WTC11 (cell line): Measurements from ENCODE around the gene SLC19A1. TPM values are rescaled to one million over a fixed set of nuclear protein-coding genes. Genes with fewer than 3 reads are reported as not detected.

ENCODE experiments used
- ATAC-seq: fragments of 200-7000 bp; cut with Tn5 transposase; 2 replicates; pipeline ENCODE4 v1.10.0; 2021; ENCODE audit warnings: mild to moderate bottlenecking, moderate library complexity
- CTCF ChIA-PET: fragments of 300-600 bp; sonication (Branson Sonifier 250); formaldehyde crosslinking; loops from one replicate; lab custom pipeline; 2021; ENCODE audit warnings: antibody characterized with exemption; lab: Charles Lee
- POLR2A ChIA-PET: fragments of 350-600 bp; sonication (Branson Sonifier 250); formaldehyde crosslinking; loops from one replicate; lab custom pipeline; 2021; ENCODE audit warnings: antibody characterized with exemption; lab: Charles Lee
- DNase-seq: peaks from one replicate; pipeline ENCODE4 v3.0.0; 2021; ENCODE audit warnings: low spot score
- H3K27ac Mint-ChIP-seq: 2 replicates; pipeline ENCODE4 v1.8.0; 2021; ENCODE audit warnings: mixed read lengths
- H3K27me3 Mint-ChIP-seq: 2 replicates; pipeline ENCODE4 v1.8.0; 2021; ENCODE audit warnings: low read depth, mild to moderate bottlenecking, moderate library complexity, mixed read lengths
- H3K36me3 Mint-ChIP-seq: 2 replicates; pipeline ENCODE4 v1.8.0; 2021; ENCODE audit warnings: mixed read lengths
- H3K4me1 Mint-ChIP-seq: 2 replicates; pipeline ENCODE4 v1.8.0; 2022; ENCODE audit warnings: mixed read lengths
- H3K4me3 Mint-ChIP-seq: 2 replicates; pipeline ENCODE4 v1.8.0; 2021; ENCODE audit warnings: mild to moderate bottlenecking, moderate library complexity, mixed read lengths
- H3K9me3 Mint-ChIP-seq: 2 replicates; pipeline ENCODE4 v1.8.0; 2021; ENCODE audit warnings: mixed read lengths
- CBFB ChIP-seq: sonication (generic); formaldehyde crosslinking; IDR thresholded peaks from 2 replicates; pipeline ENCODE4 v1.8.1; 2022; ENCODE audit warnings: mild to moderate bottlenecking, low read depth, missing genetic modification reagents
- CTCF ChIP-seq: fragments of 200-600 bp; IDR thresholded peaks from 2 replicates; pipeline ENCODE4 v1.8.0; 2022; ENCODE audit warnings: antibody characterized with exemption
- E2F4 ChIP-seq: sonication (generic); formaldehyde crosslinking; IDR thresholded peaks from 2 replicates; pipeline ENCODE4 v1.8.1; 2022; ENCODE audit warnings: low read depth, mild to moderate bottlenecking, moderate library complexity, missing genetic modification reagents, borderline replicate concordance
- ELF4 ChIP-seq: sonication (generic); formaldehyde crosslinking; IDR thresholded peaks from 2 replicates; pipeline ENCODE4 v1.8.1; 2022; ENCODE audit warnings: low read depth, mild to moderate bottlenecking, moderate library complexity, missing genetic modification reagents
- ESRRA ChIP-seq: sonication (generic); formaldehyde crosslinking; IDR thresholded peaks from 2 replicates; pipeline ENCODE4 v1.8.1; 2022; ENCODE audit warnings: mild to moderate bottlenecking, missing genetic modification reagents, borderline replicate concordance
- IRF1 ChIP-seq: sonication (generic); formaldehyde crosslinking; IDR thresholded peaks from 2 replicates; pipeline ENCODE4 v1.8.0; 2023; ENCODE audit warnings: missing genetic modification reagents
- JUN ChIP-seq: sonication (generic); formaldehyde crosslinking; IDR thresholded peaks from 2 replicates; pipeline ENCODE4 v1.8.0; 2023; ENCODE audit warnings: mild to moderate bottlenecking, missing genetic modification reagents
- NR2C2 ChIP-seq: sonication (generic); formaldehyde crosslinking; IDR thresholded peaks from 2 replicates; pipeline ENCODE4 v1.8.0; 2022; ENCODE audit warnings: mild to moderate bottlenecking, missing genetic modification reagents
- PREB ChIP-seq: sonication (generic); formaldehyde crosslinking; IDR thresholded peaks from 2 replicates; pipeline ENCODE4 v1.8.1; 2022; ENCODE audit warnings: mild to moderate bottlenecking, missing genetic modification reagents, moderate library complexity, borderline replicate concordance
- RORB ChIP-seq: fragments of 250-450 bp; sonication (Bioruptor Pico); IDR thresholded peaks from 2 replicates; pipeline ENCODE4 v1.9.0; 2021; ENCODE audit warnings: mild to moderate bottlenecking
- SOX15 ChIP-seq: fragments of 250-450 bp; sonication (Bioruptor Pico); IDR thresholded peaks from 2 replicates; pipeline ENCODE4 v1.9.0; 2021; ENCODE audit warnings: mild to moderate bottlenecking
- SP1 ChIP-seq: sonication (generic); formaldehyde crosslinking; conservative IDR thresholded peaks from 2 replicates; pipeline ENCODE4 v1.8.1; 2022; ENCODE audit warnings: missing genetic modification reagents
- TP53 ChIP-seq: sonication (generic); formaldehyde crosslinking; IDR thresholded peaks from 2 replicates; pipeline ENCODE4 v1.8.1; 2023; ENCODE audit warnings: mild to moderate bottlenecking, missing genetic modification reagents
- ZNF219 ChIP-seq: sonication (generic); formaldehyde crosslinking; IDR thresholded peaks from 2 replicates; pipeline ENCODE4 v1.8.0; 2023; ENCODE audit warnings: missing genetic modification reagents, mild to moderate bottlenecking, borderline replicate concordance
- ZNF317 ChIP-seq: sonication (generic); formaldehyde crosslinking; IDR thresholded peaks from 2 replicates; pipeline ENCODE4 v1.8.1; 2023; ENCODE audit warnings: low read depth, mild to moderate bottlenecking, moderate library complexity, missing genetic modification reagents, borderline replicate concordance
- total RNA-seq: library from RNA; stranded (reverse); gene quantifications from 3 replicates; pipeline ENCODE4 v1.2.3, GENCODE V29; 2021
- TF ChIP-seq, protein P1 (sequence below): fragments of 250-450 bp; sonication (Bioruptor Pico); conservative IDR thresholded peaks from 2 replicates; pipeline ENCODE4 v1.9.0; 2021; ENCODE audit warnings: mild to moderate bottlenecking
- TF ChIP-seq, protein P2 (sequence below): sonication (generic); formaldehyde crosslinking; IDR thresholded peaks from 2 replicates; pipeline ENCODE4 v1.8.1; 2022; ENCODE audit warnings: low read depth, missing genetic modification reagents, borderline replicate concordance
- TF ChIP-seq, protein P3 (sequence below): sonication (generic); formaldehyde crosslinking; IDR thresholded peaks from 2 replicates; pipeline ENCODE4 v1.8.1; 2023; ENCODE audit warnings: mild to moderate bottlenecking, moderate library complexity, missing genetic modification reagents

Gene SLC19A1
- total RNA-seq, 1 experiment from 2014 or later = 29.8 TPM

GRCh38 chr21:45460011-45460565, 82.2 kb downstream of the SLC19A1 start (continued):
- TF ChIP-seq, protein P1, sequence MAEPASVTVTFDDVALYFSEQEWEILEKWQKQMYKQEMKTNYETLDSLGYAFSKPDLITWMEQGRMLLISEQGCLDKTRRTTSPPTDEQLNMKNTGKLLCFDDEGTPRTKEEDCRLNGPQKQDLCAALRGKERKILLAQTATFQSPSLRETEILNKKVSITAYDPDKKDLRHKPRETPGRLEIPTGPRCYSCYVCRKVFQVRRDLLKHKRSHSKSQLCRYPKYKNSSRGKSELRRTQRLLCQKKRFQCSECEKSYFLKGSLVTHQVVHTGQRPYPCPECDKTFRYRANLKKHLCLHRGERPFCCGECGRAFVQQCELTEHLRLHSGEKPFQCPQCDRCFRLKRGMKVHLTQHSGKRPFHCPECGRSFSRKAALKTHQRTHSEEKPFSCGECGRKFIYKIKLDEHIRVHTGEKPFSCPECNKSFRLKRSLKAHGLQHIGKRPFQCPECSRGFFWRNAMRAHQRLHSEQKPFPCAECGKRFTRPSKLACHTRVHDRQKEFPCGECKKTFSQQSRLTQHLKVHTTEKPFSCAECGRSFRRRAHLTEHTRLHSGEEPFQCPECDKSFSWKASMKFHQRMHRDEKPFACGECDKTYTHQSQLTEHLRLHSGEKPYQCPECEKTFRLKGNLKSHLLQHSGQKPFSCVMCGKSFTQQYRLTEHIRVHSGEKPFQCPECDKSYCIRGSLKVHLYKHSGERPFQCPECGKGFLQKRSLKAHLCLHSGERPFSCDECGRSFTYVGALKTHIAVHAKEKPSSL (CRISPR knock-in tag) = no peak
- TF ChIP-seq IRF1 (CRISPR knock-in tag) = no peak
- TF ChIP-seq NR2C2 (CRISPR knock-in tag) = no peak
- no peak for TF ChIP-seq CBFB
- no peak for TF ChIP-seq JUN (CRISPR knock-in tag)
- TF ChIP-seq E2F4 = no peak

GRCh38 chr21:45459171-45460010, 82.8 kb downstream of the SLC19A1 start:
- no peak for ATAC-seq
- ChIA-PET POLR2A (interaction anchor here (0.5 kb wide), 1 partner anchor 679 kb away, joined by 3 read pairs; no protein-coding TSS in a partner anchor), CTCF (interaction anchor here (0.7 to 1.3 kb wide), 4 partner anchors 18 to 171 kb away, joined by 3 to 5 read pairs (median 4); partner anchors contain the start of gene POFUT2)
- no peak overlapping the region for H3K27ac Mint-ChIP-seq
- H3K4me3 Mint-ChIP-seq = no peak overlapping the region
- no peaks in the 10 kb centered on the region for H3K27me3 Mint-ChIP-seq
- H3K9me3 Mint-ChIP-seq = peaks cover 13% of the 10 kb centered on the region
- H3K36me3 Mint-ChIP-seq = peaks cover 22% of the 10 kb centered on the region
- DNase-seq = no peak
- peaks cover 21% of the 10 kb centered on the region for H3K4me1 Mint-ChIP-seq
- TF ChIP-seq, protein P2, sequence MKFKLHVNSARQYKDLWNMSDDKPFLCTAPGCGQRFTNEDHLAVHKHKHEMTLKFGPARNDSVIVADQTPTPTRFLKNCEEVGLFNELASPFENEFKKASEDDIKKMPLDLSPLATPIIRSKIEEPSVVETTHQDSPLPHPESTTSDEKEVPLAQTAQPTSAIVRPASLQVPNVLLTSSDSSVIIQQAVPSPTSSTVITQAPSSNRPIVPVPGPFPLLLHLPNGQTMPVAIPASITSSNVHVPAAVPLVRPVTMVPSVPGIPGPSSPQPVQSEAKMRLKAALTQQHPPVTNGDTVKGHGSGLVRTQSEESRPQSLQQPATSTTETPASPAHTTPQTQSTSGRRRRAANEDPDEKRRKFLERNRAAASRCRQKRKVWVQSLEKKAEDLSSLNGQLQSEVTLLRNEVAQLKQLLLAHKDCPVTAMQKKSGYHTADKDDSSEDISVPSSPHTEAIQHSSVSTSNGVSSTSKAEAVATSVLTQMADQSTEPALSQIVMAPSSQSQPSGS (CRISPR knock-in tag) = no peak
- TF ChIP-seq ESRRA (CRISPR knock-in tag) (no peak), CTCF (no peak), ZNF219 (CRISPR knock-in tag) (no peak), SP1 (CRISPR knock-in tag) (no peak), ZNF317 (CRISPR knock-in tag) (no peak), SOX15 (CRISPR knock-in tag) (no peak), RORB (CRISPR knock-in tag) (no peak), PREB (CRISPR knock-in tag) (no peak), TP53 (no peak), ELF4 (CRISPR knock-in tag) (no peak)
- TF ChIP-seq, protein P3, sequence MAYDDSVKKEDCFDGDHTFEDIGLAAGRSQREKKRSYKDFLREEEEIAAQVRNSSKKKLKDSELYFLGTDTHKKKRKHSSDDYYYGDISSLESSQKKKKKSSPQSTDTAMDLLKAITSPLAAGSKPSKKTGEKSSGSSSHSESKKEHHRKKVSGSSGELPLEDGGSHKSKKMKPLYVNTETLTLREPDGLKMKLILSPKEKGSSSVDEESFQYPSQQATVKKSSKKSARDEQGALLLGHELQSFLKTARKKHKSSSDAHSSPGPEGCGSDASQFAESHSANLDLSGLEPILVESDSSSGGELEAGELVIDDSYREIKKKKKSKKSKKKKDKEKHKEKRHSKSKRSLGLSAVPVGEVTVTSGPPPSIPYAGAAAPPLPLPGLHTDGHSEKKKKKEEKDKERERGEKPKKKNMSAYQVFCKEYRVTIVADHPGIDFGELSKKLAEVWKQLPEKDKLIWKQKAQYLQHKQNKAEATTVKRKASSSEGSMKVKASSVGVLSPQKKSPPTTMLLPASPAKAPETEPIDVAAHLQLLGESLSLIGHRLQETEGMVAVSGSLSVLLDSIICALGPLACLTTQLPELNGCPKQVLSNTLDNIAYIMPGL (CRISPR knock-in tag) = no peak
